HG02852 (cell line): Measurements from ENCODE around the gene WDR7.

Experiments used
- ATAC-seq: cut with Tn5 transposase; IDR thresholded peaks from one replicate; pipeline ENCODE4 v1.9.1; 2021; ENCODE audit warnings: mild to moderate bottlenecking, moderate library complexity; ENCODE audit not compliant: unreplicated experiment

WDR7 gene

GRCh38 chr18:57062178-57062577 is 411.0 kb downstream of the WDR7 start:
- ATAC-seq, result no peak

- no peak for ATAC-seq
These were observed 411.7 kb downstream of the WDR7 start for GRCh38 chr18:57062844-57063243.

DNA sequence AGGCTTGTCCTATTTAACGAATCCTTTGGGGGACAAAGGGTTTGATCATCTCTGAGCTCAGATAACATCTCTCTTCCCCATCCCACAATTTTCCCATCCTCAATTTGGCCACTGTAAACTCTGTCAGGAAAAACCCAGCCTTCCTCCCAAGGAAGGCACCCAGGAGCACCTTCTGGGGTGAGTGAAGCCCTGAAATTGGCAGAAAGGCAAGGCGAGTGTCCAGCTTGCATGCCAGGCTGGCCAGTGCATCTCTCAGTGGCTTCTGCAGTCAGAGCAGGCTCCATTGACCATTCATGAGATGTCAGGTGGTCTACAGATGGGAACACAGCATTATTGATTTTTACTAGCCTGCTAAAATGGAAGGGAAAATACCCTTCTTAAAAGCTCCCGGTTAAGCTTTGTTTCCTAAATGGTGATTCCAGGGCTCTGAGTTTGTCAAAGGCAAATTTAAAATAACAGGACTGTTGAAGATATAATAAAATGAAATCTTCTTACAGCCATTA is 412.5 kb downstream of the WDR7 start:
- no peak for ATAC-seq

DNA sequence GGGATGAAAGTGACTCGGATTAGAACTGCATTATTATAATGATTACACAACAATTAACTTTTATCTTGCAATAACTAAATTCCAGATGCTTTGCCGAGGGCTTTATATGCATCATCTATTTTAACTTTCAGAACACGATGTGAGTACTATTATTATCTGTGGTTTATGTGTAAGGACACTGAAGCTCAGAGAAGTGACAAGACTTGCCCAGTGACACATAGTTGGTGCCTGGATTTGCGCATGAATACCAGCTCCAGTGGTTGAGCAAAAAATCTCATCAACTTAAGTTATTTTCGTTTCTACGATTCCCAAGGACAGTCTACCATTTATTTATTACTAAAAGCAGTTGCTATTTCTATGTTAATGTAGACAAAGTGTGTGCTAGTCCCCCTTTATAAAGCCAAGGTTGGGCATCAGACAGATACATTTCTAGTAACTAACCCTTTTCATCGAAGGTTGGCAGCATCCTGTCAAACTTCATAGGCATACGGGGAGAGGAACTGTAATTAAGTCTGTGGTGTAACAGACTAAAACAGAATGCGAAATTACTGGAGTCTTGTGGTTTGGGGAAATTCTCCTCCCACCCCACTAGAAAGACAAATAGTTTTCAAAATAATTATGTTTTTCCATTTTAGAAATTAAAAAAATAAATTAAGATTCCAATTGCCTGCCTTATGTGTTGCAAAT is 422.5 kb downstream of the WDR7 start:
- no peak for ATAC-seq

DNA sequence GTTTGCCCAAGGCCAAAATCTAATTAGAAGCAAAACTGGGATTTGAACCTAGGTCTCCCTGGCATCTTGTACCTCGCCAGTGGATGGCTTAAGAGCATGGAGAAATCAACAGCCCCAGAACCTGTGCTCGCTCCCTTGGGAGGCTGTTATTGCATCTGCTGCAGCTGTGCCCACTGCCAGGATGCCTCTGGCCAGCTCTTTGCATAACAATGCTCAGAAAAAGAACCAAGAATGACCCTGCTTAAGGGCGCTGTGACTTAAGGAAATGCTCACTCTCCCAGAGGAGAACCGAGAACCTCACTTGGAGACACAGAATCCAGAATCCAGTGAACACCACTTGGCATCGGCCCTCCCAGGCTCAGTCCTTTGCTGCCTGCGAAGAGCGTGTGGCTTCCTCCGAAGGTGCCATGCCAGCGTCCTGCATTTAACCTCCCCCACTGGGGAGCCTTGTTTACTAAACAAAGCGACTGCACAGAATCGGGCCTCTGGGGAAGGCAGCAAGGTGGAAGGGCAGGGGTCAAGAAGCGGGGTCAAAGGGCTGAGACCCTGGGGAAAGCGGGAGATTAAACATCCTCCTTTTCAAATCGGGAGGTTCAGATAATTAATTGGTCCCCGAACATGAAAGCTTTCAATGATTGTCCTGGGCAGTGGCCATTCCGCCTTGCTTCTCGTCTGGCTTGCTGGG is 424.7 kb downstream of the WDR7 start:
- ATAC-seq, result no peak

GRCh38 chr18:57077005-57077765 is 426.0 kb downstream of the WDR7 start:
- ATAC-seq, result peak; percentile 1

GRCh38 chr18:57077786-57078552 is 426.8 kb downstream of the WDR7 start:
- peak; percentile 89 for ATAC-seq

GRCh38 chr18:57078614-57079013 is 427.5 kb downstream of the WDR7 start:
- ATAC-seq, result no peak

GRCh38 chr18:57080479-57080878 is 429.3 kb downstream of the WDR7 start:
- no peak for ATAC-seq

DNA sequence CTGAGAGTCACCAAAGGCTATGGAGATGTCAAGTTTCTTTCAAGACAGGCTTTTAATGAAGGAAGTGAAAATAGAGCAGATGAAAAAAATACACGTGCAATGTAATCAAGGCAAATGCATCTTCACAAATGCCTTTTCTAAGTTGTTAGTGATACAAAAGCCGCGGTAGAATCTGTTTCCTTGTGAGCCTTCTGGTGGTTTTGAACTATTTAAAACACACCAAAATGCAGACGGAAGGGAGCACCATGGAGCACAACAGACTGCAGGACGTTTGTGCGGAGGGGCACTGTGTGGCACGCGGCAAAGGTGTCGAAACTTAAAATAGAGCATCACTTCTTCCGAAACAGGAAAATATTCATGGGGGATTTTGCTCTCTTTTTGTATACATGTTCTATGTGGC is 430.7 kb downstream of the WDR7 start:
- ATAC-seq, result no peak

GRCh38 chr18:57083485-57083884 is 432.3 kb downstream of the WDR7 start:
- ATAC-seq, result no peak

GRCh38 chr18:57084331-57085271 is 433.4 kb downstream of the WDR7 start:
- ATAC-seq, result peak; percentile 78

DNA sequence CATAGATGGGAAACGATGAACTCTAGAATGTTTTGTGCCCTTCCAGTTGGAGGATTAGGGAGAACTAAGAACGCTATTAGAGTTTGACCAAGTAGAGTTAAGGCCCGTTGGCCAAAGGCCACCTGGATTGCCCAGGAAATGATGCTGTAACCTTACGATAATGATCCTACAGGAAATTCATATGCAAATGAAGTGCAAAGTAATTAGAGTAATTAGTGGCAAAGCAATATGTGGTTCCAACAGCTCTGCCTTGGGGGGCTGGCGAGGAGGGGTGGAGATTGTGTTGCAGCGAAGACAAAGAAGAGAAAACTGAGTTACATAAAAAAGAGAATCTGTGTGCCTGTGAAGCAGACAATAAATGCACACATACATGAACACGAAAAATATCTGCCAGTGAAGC is 434.2 kb downstream of the WDR7 start:
- ATAC-seq, result no peak

- no peak for ATAC-seq
These were observed 435.0 kb downstream of the WDR7 start for GRCh38 chr18:57086163-57086562.
